Measurements from ENCODE around the gene OTOG.

Gene OTOG

DNA sequence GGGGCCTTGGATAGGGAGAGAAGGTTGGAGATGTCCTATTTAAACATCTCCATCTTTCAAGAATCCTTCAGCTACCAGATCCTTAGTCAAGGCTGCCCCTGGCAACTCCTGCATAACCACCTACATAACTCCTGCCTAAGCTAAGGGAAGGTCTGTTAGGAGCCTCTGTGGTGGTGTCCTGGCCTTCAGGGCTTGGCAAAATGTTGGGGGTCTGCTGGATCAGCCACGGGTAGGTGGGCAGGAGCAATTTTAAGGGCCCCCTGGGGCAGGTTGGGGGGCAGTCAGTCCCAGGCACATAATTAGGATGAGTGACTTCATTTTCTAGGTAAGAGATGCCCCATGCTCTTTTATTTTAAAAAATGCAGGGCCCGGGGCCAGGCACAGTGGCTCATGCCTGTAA is 28.7 kb upstream of the OTOG start:
- H3K4me3 ChIP-seq (ENCODE audit: low read depth, low read length) = no peak overlapping the region
- no peak for DNase-seq (ENCODE audit: low read depth)
- TF ChIP-seq, protein P1, sequence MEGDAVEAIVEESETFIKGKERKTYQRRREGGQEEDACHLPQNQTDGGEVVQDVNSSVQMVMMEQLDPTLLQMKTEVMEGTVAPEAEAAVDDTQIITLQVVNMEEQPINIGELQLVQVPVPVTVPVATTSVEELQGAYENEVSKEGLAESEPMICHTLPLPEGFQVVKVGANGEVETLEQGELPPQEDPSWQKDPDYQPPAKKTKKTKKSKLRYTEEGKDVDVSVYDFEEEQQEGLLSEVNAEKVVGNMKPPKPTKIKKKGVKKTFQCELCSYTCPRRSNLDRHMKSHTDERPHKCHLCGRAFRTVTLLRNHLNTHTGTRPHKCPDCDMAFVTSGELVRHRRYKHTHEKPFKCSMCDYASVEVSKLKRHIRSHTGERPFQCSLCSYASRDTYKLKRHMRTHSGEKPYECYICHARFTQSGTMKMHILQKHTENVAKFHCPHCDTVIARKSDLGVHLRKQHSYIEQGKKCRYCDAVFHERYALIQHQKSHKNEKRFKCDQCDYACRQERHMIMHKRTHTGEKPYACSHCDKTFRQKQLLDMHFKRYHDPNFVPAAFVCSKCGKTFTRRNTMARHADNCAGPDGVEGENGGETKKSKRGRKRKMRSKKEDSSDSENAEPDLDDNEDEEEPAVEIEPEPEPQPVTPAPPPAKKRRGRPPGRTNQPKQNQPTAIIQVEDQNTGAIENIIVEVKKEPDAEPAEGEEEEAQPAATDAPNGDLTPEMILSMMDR (IDR thresholded peaks at IDR 0.05; ENCODE audit: low read depth, low read length, missing control alignments) = no peak

DNA sequence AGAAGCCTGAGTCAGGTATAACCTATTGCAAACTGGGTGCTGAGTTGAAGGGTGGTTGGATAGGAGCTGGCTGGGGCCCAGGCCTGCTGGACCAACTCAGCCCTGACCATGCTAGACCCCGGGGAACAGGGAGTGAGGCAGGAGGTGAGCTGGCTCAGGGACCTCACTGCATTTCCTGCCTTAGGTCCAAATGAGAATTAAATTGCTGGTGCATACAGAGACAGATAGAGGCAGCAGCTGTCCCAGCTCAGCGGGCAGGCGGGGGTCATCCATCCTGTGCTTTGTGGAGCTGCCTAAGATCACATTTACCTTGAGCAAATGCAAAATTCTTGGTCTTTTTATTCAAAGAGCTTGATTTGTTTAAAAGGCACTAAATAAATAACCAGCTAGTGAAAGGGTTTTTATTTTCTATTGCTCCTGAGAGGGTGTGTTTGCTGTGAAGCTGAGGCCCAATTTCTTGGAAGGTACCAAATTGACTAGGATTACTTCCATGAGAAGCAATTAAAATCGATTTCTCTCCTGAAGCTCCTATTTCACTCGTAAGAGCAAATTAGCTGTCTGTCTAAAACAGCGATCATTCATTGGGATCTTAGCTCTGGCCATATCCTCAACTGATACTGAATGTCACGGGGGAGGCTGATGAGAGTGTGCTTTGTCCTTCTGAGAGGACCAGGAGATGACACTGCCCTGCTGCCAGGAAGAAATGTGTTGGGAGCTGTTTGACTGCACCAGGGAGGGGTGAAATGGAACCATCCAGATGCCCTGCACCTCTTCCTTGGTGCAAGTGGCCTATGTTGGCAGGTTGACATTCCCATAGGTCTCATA is 27.8 kb upstream of the OTOG start:
- DNase-seq (ENCODE audit: low read depth) = no peak
- H3K4me3 ChIP-seq (ENCODE audit: low read depth, low read length) = no peak overlapping the region
- TF ChIP-seq, protein P1 (IDR thresholded peaks at IDR 0.05; ENCODE audit: low read depth, low read length, missing control alignments) = no peak

DNA sequence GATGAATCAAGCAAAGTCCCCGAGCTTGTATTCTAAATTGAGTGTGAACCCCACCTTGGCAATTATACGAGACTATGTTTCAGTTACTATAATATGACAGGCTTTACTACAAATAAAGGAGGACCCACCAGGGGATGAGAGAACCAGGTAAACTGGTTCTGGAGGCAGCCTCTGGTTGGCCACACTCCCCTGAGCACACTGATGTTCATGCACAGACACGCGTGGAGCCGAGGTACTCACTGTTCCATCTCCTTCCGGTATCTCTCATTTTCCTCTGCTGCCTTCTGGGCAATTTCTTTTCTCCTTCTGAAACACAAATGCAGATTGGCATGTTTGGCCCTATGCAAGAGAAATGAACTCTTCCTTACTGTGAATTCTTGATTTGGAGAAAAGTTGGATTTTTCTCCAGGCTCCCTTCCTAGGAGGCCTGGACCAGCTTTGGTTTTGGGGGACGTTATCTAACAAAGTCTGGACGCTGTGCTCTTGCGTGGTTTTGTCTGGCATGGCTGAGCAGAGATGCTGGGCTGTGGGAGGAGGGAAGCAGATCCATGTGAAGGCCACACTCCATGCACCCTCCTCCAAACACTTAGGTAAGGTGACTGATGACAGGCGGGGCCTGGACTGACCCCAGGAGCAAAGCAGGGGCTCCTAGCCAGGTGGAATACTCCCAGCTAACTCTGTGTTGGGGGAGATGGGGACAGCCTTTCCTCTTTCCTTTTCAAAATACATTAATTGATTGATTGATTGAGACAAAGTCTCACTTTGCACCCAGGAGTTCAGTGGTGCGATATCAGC is 25.8 kb upstream of the OTOG start:
- H3K4me3 ChIP-seq (ENCODE audit: low read depth, low read length) = no peak overlapping the region
- DNase-seq (ENCODE audit: low read depth) = no peak
- TF ChIP-seq, protein P1 (IDR thresholded peaks at IDR 0.05; ENCODE audit: low read depth, low read length, missing control alignments) = no peak

DNA sequence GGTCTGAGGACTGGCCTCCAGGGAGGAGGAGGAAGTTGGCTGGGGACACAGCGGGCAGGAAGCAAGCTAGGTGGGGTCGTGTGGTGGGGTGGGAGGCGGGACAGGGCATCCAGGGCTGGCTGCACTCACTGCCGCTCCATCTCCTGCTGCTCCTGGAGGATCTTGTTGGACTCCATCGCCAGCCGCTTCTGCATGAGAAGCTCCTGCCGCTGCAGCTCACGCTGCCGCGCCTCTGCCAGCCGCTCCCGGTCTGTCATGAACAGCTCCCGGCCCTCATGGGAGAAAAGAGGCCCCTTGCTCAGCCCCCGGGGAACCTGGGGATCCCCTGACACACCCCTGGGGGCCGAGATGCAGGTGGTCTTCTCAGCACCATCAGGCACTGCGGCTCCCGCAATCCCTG is 24.4 kb upstream of the OTOG start:
- DNase-seq (ENCODE audit: low read depth) = no peak
- TF ChIP-seq, protein P1 (IDR thresholded peaks at IDR 0.05; ENCODE audit: low read depth, low read length, missing control alignments) = no peak
- H3K4me3 ChIP-seq (ENCODE audit: low read depth, low read length) = no peak overlapping the region

DNA sequence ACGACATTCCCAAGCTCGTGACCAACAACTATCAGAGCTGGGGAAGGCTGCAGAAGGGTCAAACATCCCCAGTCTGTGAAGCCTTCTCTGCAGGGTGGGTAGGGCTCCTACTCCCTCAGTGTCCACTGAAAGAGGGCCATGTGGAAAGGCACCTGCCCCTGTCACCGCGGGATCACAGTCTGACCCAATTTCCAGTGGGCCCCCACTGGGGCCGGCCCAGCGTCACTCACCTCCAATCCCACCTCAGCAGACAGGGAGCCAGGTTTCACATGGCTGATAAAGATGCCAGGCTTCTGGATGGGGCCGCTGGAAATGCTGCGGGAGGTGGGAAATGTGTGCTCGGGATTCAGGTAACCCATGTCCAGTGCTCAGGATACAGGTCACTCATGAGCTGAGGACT is 22.8 kb upstream of the OTOG start:
- TF ChIP-seq, protein P1 (IDR thresholded peaks at IDR 0.05; ENCODE audit: low read depth, low read length, missing control alignments) = no peak
- H3K4me3 ChIP-seq (ENCODE audit: low read depth, low read length) = no peak overlapping the region
- no peak for DNase-seq (ENCODE audit: low read depth)

DNA sequence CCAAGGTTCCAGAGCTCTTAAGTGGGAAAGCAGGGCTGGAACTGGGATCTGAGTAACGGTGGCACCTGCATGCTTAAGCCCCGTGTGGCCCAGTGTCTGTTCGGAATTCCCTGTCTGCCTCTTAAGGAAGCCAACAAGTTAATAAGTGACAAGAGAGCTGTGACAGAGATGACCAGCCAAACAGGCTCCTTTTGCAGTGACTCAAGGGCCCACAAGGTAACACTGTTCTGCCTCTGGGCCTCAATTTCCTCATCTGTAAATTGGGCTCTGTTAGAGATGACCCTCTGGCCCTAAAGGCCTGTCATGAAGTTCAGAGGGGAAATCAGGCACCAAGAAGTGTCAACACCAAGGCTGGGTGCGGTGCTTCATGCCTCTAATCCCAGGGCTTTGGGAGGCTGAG is 21.5 kb upstream of the OTOG start:
- TF ChIP-seq, protein P1 (IDR thresholded peaks at IDR 0.05; ENCODE audit: low read depth, low read length, missing control alignments) = no peak
- no peak for DNase-seq (ENCODE audit: low read depth)
- H3K4me3 ChIP-seq (ENCODE audit: low read depth, low read length) = no peak overlapping the region
